Activated T-helper 9 cell treated with anti-CD3 and anti-CD28 coated beads, Interleukin-2, amount 50 U/mL, for 16 hours (primary cell): ENCODE measurements around the gene ZMYM1.
"Not testable (repeated sequence)": the region's sequence is repeated elsewhere in the genome, so short reads cannot be mapped to it uniquely, and the experiment has no call there.

ENCODE experiments used
- DNase-seq: peaks from one replicate; pipeline ENCODE4 v3.0.0-alpha.2; 2020; ENCODE audit warnings: low read depth

ZMYM1 gene

GRCh38 chr1:35076426-35076825 lies 2.8 kb upstream of the ZMYM1 start:
- DNase-seq, result not testable (repeated sequence)

GRCh38 chr1:35080171-35080854 lies 1.1 kb downstream of the ZMYM1 start:
- no peak for DNase-seq

- DNase-seq, result no peak
Measured at GRCh38 chr1:35085421-35085820, 6.2 kb downstream of the ZMYM1 start.

- DNase-seq, result no peak
Measured at GRCh38 chr1:35097224-35097623, 18.0 kb downstream of the ZMYM1 start.

GRCh38 chr1:35111106-35111505 lies 31.9 kb downstream of the ZMYM1 start:
- DNase-seq, result no peak

GRCh38 chr1:35112668-35113067 lies 33.5 kb downstream of the ZMYM1 start:
- DNase-seq, result no peak

- no peak for DNase-seq
Measured at GRCh38 chr1:35115459-35116383, 36.5 kb downstream of the ZMYM1 start.

GRCh38 chr1:35120458-35121133 lies 41.4 kb downstream of the ZMYM1 start:
- DNase-seq, result no peak

GRCh38 chr1:35122311-35122710 lies 43.1 kb downstream of the ZMYM1 start:
- no peak for DNase-seq

- DNase-seq, result no peak
Measured at GRCh38 chr1:35126546-35126945, 47.4 kb downstream of the ZMYM1 start.

GRCh38 chr1:35129080-35129479 lies 49.9 kb downstream of the ZMYM1 start:
- DNase-seq, result no peak

- DNase-seq, result no peak
Measured at GRCh38 chr1:35136780-35137179, 57.6 kb downstream of the ZMYM1 start.

GRCh38 chr1:35137590-35137989 lies 58.4 kb downstream of the ZMYM1 start:
- not testable (repeated sequence) for DNase-seq

- DNase-seq, result not testable (repeated sequence)
Measured at GRCh38 chr1:35142294-35142693, 63.1 kb downstream of the ZMYM1 start.

GRCh38 chr1:35142728-35143127 lies 63.5 kb downstream of the ZMYM1 start:
- DNase-seq, result not testable (repeated sequence)

- no peak for DNase-seq
Measured at GRCh38 chr1:35143737-35144508, 64.7 kb downstream of the ZMYM1 start.

- DNase-seq, result not testable (repeated sequence)
Measured at GRCh38 chr1:35145892-35146549, 66.8 kb downstream of the ZMYM1 start.

GRCh38 chr1:35151220-35151619 lies 72.0 kb downstream of the ZMYM1 start:
- DNase-seq, result no peak

- no peak for DNase-seq
Measured at GRCh38 chr1:35164893-35165292, 85.7 kb downstream of the ZMYM1 start.
